Transverse colon (tissue), 3 donors: ENCODE measurements around the gene AGXT.

Source experiments
- EP300 ChIP-seq: sonication (generic); formaldehyde crosslinking; IDR thresholded peaks from one replicate; pipeline ENCODE4 v1.6.1; 2017; ENCODE audit warnings: antibody characterized with exemption, low read depth
- POLR2A ChIP-seq: fragments of 450-650 bp; IDR thresholded peaks from one replicate; pipeline ENCODE4 v1.6.1; 2016; ENCODE audit warnings: antibody characterized with exemption, mild to moderate bottlenecking, moderate library complexity
- TF ChIP-seq, protein P1 (sequence below), 5 experiments: fragments of 200-600 bp in 3 of 5; fragments of 450-650 bp in 2 of 5; sonication (generic) in 3 of 5; IDR thresholded peaks; 1 replicate in 2 of 5; 2 replicates in 3 of 5; pipeline ENCODE4 v1.5.1; 2016 to 2017; ENCODE audit warnings: antibody characterized with exemption in 5 of 5, inconsistent platforms in 3 of 5, mild to moderate bottlenecking in 2 of 5, moderate library complexity in 1 of 5

DNA sequence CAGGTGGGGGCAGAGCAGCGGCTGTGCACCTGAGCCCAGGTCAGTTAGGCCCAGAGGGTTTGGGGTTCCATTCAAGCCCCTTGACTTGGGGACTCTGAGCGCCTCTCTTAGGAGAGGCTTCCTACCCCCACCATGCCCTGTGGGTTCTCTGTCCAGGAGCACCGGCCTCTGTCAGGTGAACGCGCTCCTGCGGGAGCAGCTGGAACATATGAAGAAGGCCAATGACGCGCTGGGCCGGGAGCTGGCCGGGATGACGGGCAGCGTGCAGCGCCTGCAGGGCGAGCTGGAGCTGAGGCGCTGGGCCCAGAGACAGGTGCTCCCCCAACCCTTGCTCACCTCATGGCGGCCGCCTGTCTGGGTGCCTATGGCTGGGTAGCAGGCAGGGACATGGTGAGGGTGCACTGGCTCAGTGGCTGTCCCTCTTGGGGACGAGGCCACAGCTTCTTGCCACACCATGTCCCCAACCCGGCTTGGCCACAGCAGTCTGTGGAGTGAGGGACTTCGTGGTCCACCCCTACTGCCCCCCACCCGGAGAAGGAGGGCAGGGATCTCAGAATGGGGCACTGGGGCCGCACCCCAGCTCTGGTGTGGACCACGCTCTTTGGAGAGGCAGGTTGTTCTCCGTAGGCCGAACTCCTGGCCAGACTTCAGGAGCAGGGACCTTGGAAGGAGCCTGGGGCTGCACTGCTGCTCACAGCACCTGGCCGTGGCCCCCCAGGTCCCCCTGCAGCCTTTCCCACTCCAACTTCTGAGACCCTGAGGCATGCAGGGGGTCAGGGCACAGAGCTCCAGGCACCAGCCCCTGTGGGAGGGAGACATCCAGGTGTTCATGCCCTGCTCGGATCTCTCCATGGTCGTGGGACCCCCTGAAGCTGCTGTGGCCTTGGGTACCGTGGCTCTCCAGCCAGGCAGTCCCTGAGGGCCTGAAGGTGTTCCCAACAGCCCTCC, 57.2 kb downstream of the AGXT start:
- TF ChIP-seq, protein P1, sequence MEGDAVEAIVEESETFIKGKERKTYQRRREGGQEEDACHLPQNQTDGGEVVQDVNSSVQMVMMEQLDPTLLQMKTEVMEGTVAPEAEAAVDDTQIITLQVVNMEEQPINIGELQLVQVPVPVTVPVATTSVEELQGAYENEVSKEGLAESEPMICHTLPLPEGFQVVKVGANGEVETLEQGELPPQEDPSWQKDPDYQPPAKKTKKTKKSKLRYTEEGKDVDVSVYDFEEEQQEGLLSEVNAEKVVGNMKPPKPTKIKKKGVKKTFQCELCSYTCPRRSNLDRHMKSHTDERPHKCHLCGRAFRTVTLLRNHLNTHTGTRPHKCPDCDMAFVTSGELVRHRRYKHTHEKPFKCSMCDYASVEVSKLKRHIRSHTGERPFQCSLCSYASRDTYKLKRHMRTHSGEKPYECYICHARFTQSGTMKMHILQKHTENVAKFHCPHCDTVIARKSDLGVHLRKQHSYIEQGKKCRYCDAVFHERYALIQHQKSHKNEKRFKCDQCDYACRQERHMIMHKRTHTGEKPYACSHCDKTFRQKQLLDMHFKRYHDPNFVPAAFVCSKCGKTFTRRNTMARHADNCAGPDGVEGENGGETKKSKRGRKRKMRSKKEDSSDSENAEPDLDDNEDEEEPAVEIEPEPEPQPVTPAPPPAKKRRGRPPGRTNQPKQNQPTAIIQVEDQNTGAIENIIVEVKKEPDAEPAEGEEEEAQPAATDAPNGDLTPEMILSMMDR (IDR thresholded peaks at IDR 0.05) = no peak
- TF ChIP-seq POLR2A (no peak), EP300 (no peak)
